ENCODE data around the gene MRPL3. TPM values are rescaled to one million over a fixed set of nuclear protein-coding genes. Genes with fewer than 3 reads are reported as not detected.

The MRPL3 gene
- total RNA-seq, 4 donors from 2014 or later = 50.7 to 73.4 (median 57.4) TPM

GRCh38 chr3:131457220-131457619 is 45.6 kb downstream of the MRPL3 start:
- 100% methylated on average over 1 of the region's 1 CpG for WGBS

GRCh38 chr3:131454501-131454900 is 48.3 kb downstream of the MRPL3 start:
- H3K9me3 ChIP-seq = no peaks in the 10 kb centered on the region
- peaks cover 0 to 4% (median 1%) of the 10 kb centered on the region in 4 donors for H3K4me1 ChIP-seq
- no peak overlapping the region for H3K4me3 ChIP-seq
- H3K36me3 ChIP-seq = peaks cover 0 to 10% (median 3%) of the 10 kb centered on the region in 4 donors
- intact Hi-C loops (cut with DNase I) = no loop called here
- H3K27me3 ChIP-seq = no peaks in the 10 kb centered on the region
- TF ChIP-seq CTCF (IDR thresholded peaks at IDR 0.05) = no peak
- no peak for TF ChIP-seq EP300 (IDR thresholded peaks at IDR 0.05)
- no peak for TF ChIP-seq POLR2AphosphoS5 (IDR thresholded peaks at IDR 0.05)
- TF ChIP-seq POLR2A (IDR thresholded peaks at IDR 0.05; ENCODE audit: low read depth) = no peak
- no peak for DNase-seq (ENCODE audit: extremely low spot score)
- H3K27ac ChIP-seq (replicated peaks in 1 of 4) = no peak overlapping the region

More at GRCh38 chr3:131457220-131457619, 45.6 kb downstream of the MRPL3 start:
- Histone ChIP-seq H3K4me3 (no peak overlapping the region), H3K27me3 (no peaks in the 10 kb centered on the region), H3K9me3 (no peaks in the 10 kb centered on the region), H3K4me1 (peaks cover 0 to 3% (median 0%) of the 10 kb centered on the region in 4 donors), H3K27ac (replicated peaks in 1 of 4) (no peak overlapping the region), H3K36me3 (peaks cover 8 to 28% (median 15%) of the 10 kb centered on the region in 4 donors)
- intact Hi-C loops (cut with DNase I) = no loop called here
- no peak for DNase-seq (ENCODE audit: extremely low spot score)
- TF ChIP-seq POLR2A (IDR thresholded peaks at IDR 0.05; ENCODE audit: low read depth) (no peak), POLR2AphosphoS5 (IDR thresholded peaks at IDR 0.05) (no peak), EP300 (IDR thresholded peaks at IDR 0.05) (no peak), CTCF (IDR thresholded peaks at IDR 0.05) (no peak)

DNA sequence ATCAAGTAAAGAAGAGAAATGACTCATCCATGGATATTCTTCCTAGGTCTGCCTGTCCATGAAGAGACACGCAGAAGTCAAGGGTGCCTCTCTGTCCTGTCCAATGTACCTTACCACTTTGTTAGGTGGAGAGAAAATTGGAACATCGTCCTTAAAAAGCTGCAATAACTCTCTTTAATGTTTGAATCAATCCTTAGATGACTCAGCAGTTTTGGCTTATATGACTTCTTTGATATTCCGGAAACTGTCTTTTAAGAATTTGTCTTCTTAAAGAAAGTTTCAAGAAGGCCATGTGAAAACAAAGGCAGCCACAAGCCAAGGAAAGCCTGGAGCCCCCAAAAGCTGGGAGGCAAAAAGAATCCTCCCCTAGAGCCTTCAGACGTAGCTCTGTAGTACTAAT is 49.2 kb downstream of the MRPL3 start:
- no peak overlapping the region for H3K27ac ChIP-seq (replicated peaks in 1 of 4)
- peaks cover 0 to 4% (median 1%) of the 10 kb centered on the region in 4 donors for H3K4me1 ChIP-seq
- H3K9me3 ChIP-seq = no peaks in the 10 kb centered on the region
- H3K36me3 ChIP-seq = peaks cover 0 to under 1% (median 0%) of the 10 kb centered on the region in 4 donors
- TF ChIP-seq EP300 (IDR thresholded peaks at IDR 0.05) (no peak), POLR2A (IDR thresholded peaks at IDR 0.05; ENCODE audit: low read depth) (no peak), CTCF (IDR thresholded peaks at IDR 0.05) (no peak), POLR2AphosphoS5 (IDR thresholded peaks at IDR 0.05) (no peak)
- DNase-seq (ENCODE audit: extremely low spot score) = no peak
- WGBS = 80% methylated on average over 4 of the region's 4 CpGs
- no peaks in the 10 kb centered on the region for H3K27me3 ChIP-seq
- no peak overlapping the region for H3K4me3 ChIP-seq
- intact Hi-C loops (cut with DNase I) = no loop called here

DNA sequence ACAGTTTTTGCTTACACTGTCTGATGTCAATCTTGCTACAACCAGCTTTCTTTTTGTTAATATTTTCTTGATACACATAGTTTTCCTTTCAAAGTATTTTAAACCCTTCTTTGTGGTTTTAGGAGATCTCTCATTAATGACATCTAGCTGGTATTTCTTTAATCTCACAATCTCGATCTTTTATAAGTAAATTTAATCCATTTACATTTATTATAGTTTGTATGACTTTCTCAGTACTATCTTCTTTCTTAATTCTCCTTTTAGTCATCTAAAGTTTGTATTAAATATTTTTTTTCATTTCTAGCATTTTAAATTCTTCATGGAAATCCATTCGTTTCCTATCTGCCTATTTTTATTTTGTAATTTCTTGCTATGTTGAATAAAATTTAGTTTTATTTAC is 55.4 kb downstream of the MRPL3 start:
- Histone ChIP-seq H3K36me3 (no peaks in the 10 kb centered on the region), H3K27me3 (no peaks in the 10 kb centered on the region), H3K27ac (replicated peaks in 1 of 4) (no peak overlapping the region), H3K4me3 (no peak overlapping the region), H3K9me3 (peaks cover 0 to 10% (median 7%) of the 10 kb centered on the region in 4 donors), H3K4me1 (peaks cover 0 to 4% (median 0%) of the 10 kb centered on the region in 4 donors)
- intact Hi-C loops (cut with DNase I) = no loop called here
- WGBS = 92% methylated on average over 2 of the region's 2 CpGs
- DNase-seq (ENCODE audit: extremely low spot score) = no peak
- TF ChIP-seq POLR2A (IDR thresholded peaks at IDR 0.05; ENCODE audit: low read depth) (no peak), POLR2AphosphoS5 (IDR thresholded peaks at IDR 0.05) (no peak), EP300 (IDR thresholded peaks at IDR 0.05) (no peak), CTCF (IDR thresholded peaks at IDR 0.05) (no peak)

GRCh38 chr3:131444180-131444579 is 58.6 kb downstream of the MRPL3 start:
- peaks cover 0 to 10% (median 7%) of the 10 kb centered on the region in 4 donors for H3K9me3 ChIP-seq
- no peak overlapping the region for H3K27ac ChIP-seq (replicated peaks in 1 of 4)
- no peak for DNase-seq (ENCODE audit: extremely low spot score)
- H3K4me1 ChIP-seq = no peaks in the 10 kb centered on the region
- no peak for TF ChIP-seq POLR2AphosphoS5 (IDR thresholded peaks at IDR 0.05)
- no peak for TF ChIP-seq EP300 (IDR thresholded peaks at IDR 0.05)
- no peak for TF ChIP-seq POLR2A (IDR thresholded peaks at IDR 0.05; ENCODE audit: low read depth)
- TF ChIP-seq CTCF (IDR thresholded peaks at IDR 0.05) = no peak
- no peaks in the 10 kb centered on the region for H3K36me3 ChIP-seq
- H3K4me3 ChIP-seq = no peak overlapping the region
- H3K27me3 ChIP-seq = no peaks in the 10 kb centered on the region
- WGBS = 86% methylated on average over 4 of the region's 4 CpGs
- intact Hi-C loops (cut with DNase I) = no loop called here
